Measurements from ENCODE around the gene ZFAND2A. TPM values are rescaled to one million over a fixed set of nuclear protein-coding genes. Genes with fewer than 3 reads are reported as not detected.

Gene ZFAND2A
- polyA plus RNA-seq, 3 donors: 30.6 to 126 (median 35.1) TPM

DNA sequence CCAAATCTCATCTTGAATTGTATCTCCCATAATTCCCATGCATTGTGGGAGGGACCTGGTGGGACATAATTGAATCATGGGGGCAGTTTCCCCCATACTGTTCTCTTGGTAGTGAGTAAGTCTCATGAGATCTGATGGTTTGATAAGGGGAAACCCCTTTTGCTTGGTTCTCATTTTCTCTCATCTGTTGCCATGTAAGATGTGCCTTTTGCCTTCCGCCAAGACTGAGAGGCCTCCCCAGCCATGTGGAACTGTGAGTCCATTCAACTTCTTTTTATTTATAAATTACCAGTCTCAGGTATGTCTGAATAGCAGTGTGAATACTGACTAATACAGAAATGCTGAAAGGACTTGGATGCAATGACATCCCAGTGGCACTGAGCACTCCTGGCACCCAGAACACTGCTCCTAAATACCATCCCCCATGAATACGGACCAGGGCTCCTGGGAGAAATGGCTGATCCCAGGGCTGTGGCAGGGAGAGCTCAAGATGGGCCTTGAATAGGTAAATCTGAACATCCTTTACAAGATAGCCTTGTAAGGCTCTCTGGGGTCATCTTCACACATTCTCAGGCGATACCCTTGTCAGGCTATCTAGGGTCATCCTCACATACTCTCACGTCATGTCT is 19.4 kb downstream of the ZFAND2A start:
- Mint-ChIP-seq H3K36me3 (no peaks in the 10 kb centered on the region), H3K4me1 (peaks cover 20% of the 10 kb centered on the region), H3K4me3 (no peak overlapping the region), H3K9me3 (peaks cover 0 to 2% (median 0%) of the 10 kb centered on the region in 7 donors), H3K27ac (peak overlapping the region in 1 of 7 donors; percentile 37), H3K27me3 (ENCODE audit: low read depth in 3 of 3) (peaks cover 0 to 8% (median 6%) of the 10 kb centered on the region in 3 donors)
- Histone ChIP-seq H3K36me3 (replicated peaks in 1 of 2; ENCODE audit: control insufficient read depth in 1 of 2, insufficient read depth in 2 of 2, low read length in 2 of 2) (no peaks in the 10 kb centered on the region), H3K9ac (ENCODE audit: insufficient read depth, low read length, poor library complexity, severe bottlenecking) (no peak overlapping the region), H3K27me3 (ENCODE audit: control insufficient read depth in 2 of 2, insufficient read depth in 2 of 2, low read length in 2 of 2) (no peaks in the 10 kb centered on the region), H3K9me3 (replicated peaks in 1 of 2; ENCODE audit: control insufficient read depth in 1 of 2, insufficient read depth in 1 of 2, low read length in 2 of 2) (no peaks in the 10 kb centered on the region), H3K4me2 (replicated peaks; ENCODE audit: extremely low read depth, low read length, poor library complexity, severe bottlenecking) (no peak overlapping the region), H3K4me3 (replicated peaks in 1 of 3; ENCODE audit: low read depth in 2 of 3, low read length in 3 of 3) (no peak overlapping the region), H3K4me1 (ENCODE audit: control insufficient read depth in 1 of 2, insufficient read depth in 2 of 2, low read length in 2 of 2) (peaks cover 16 to 19% of the 10 kb centered on the region in 2 donors), H2AFZ (ENCODE audit: insufficient read depth, low read depth, low read length, poor library complexity, severe bottlenecking) (no peak overlapping the region), H4K20me1 (ENCODE audit: insufficient read depth, low read length) (no peaks in the 10 kb centered on the region), H3K27ac (ENCODE audit: low read depth in 1 of 2, low read length in 2 of 2) (no peak overlapping the region), H3K79me2 (ENCODE audit: insufficient read depth, low read length) (no peaks in the 10 kb centered on the region)
- TF ChIP-seq, protein P1, sequence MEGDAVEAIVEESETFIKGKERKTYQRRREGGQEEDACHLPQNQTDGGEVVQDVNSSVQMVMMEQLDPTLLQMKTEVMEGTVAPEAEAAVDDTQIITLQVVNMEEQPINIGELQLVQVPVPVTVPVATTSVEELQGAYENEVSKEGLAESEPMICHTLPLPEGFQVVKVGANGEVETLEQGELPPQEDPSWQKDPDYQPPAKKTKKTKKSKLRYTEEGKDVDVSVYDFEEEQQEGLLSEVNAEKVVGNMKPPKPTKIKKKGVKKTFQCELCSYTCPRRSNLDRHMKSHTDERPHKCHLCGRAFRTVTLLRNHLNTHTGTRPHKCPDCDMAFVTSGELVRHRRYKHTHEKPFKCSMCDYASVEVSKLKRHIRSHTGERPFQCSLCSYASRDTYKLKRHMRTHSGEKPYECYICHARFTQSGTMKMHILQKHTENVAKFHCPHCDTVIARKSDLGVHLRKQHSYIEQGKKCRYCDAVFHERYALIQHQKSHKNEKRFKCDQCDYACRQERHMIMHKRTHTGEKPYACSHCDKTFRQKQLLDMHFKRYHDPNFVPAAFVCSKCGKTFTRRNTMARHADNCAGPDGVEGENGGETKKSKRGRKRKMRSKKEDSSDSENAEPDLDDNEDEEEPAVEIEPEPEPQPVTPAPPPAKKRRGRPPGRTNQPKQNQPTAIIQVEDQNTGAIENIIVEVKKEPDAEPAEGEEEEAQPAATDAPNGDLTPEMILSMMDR (IDR thresholded peaks at IDR 0.05): no peak
- intact Hi-C loops (cut with micrococcal nuclease): loop anchor here in 1 of 2 donors (5.0 kb wide), 1 partner anchor 53 kb away; the partner anchor contains the start of gene GPER1
- 100% methylated on average over 2 of the region's 4 CpGs for WGBS (ENCODE audit: insufficient coverage)
- DNase-seq: peak in 1 of 3 donors; percentile 41

GRCh38 chr7:1137517-1138167 is 22.4 kb downstream of the ZFAND2A start:
- TF ChIP-seq, protein P1 (IDR thresholded peaks at IDR 0.05): no peak
- Mint-ChIP-seq H3K27me3 (ENCODE audit: low read depth in 3 of 3) (peaks cover 0 to 8% (median 3%) of the 10 kb centered on the region in 3 donors), H3K27ac (peak overlapping the region; percentile 25 to 95 (median 86)), H3K36me3 (no peaks in the 10 kb centered on the region), H3K4me1 (peaks cover 16% of the 10 kb centered on the region), H3K9me3 (peaks cover 0 to 2% (median 0%) of the 10 kb centered on the region in 7 donors), H3K4me3 (peak overlapping the region; percentile 83 to 84)
- H3K4me1 ChIP-seq (ENCODE audit: control insufficient read depth in 1 of 2, insufficient read depth in 2 of 2, low read length in 2 of 2): peaks cover 14 to 16% of the 10 kb centered on the region in 2 donors
- peak overlapping the region; percentile 92 for H3K4me2 ChIP-seq (replicated peaks; ENCODE audit: extremely low read depth, low read length, poor library complexity, severe bottlenecking)
- no peaks in the 10 kb centered on the region for H4K20me1 ChIP-seq (ENCODE audit: insufficient read depth, low read length)
- H3K9me3 ChIP-seq (replicated peaks in 1 of 2; ENCODE audit: control insufficient read depth in 1 of 2, insufficient read depth in 1 of 2, low read length in 2 of 2): no peaks in the 10 kb centered on the region
- DNase-seq: peak in 1 of 3 donors; percentile 14
- 7% methylated on average over 48 of the region's 51 CpGs for whole genome bisulfite sequencing (ENCODE audit: insufficient coverage)
- H3K4me3 ChIP-seq (replicated peaks in 1 of 3; ENCODE audit: low read depth in 2 of 3, low read length in 3 of 3): peak overlapping the region; percentile 74 to 90 (median 76)
- peak overlapping the region; percentile 70 for H3K9ac ChIP-seq (ENCODE audit: insufficient read depth, low read length, poor library complexity, severe bottlenecking)
- H2AFZ ChIP-seq (ENCODE audit: insufficient read depth, low read depth, low read length, poor library complexity, severe bottlenecking): peak overlapping the region; percentile 93
- H3K79me2 ChIP-seq (ENCODE audit: insufficient read depth, low read length): no peaks in the 10 kb centered on the region
- intact Hi-C loops (cut with micrococcal nuclease): loop anchor here in 1 of 2 donors (10.0 kb wide), 1 partner anchor 163 kb away; the partner anchor contains the start of gene COX19
- H3K36me3 ChIP-seq (replicated peaks in 1 of 2; ENCODE audit: control insufficient read depth in 1 of 2, insufficient read depth in 2 of 2, low read length in 2 of 2): no peaks in the 10 kb centered on the region
- no peaks in the 10 kb centered on the region for H3K27me3 ChIP-seq (ENCODE audit: control insufficient read depth in 2 of 2, insufficient read depth in 2 of 2, low read length in 2 of 2)
- H3K27ac ChIP-seq (ENCODE audit: low read depth in 1 of 2, low read length in 2 of 2): peak overlapping the region in 1 of 2 donors; percentile 84
